GM12891 (cell line): ENCODE results near the gene SMAD6.

ENCODE experiments used
- DNase-seq: peaks from one replicate; pipeline ENCODE4 v3.0.0; 2011; ENCODE audit warnings: low spot score; ENCODE audit not compliant: insufficient read length
- FAIRE-seq: peaks from 2 replicates; lab custom pipeline; 2011; peaks lifted over from hg19 to GRCh38; lab: Jason Lieb, UNC
- PAX5 ChIP-seq: IDR thresholded peaks from 2 replicates; pipeline ENCODE4 v1.6.1; 2011; ENCODE audit warnings: low read length, moderate library complexity, mild to moderate bottlenecking; ENCODE audit not compliant: insufficient read depth, severe bottlenecking
- POLR2A ChIP-seq: IDR thresholded peaks from 2 replicates; pipeline ENCODE4 v1.6.1; 2011; ENCODE audit warnings: low read depth, low read length, control low read depth
- POLR2AphosphoS5 ChIP-seq: IDR thresholded peaks from 2 replicates; pipeline ENCODE4 v1.6.1; 2011; ENCODE audit warnings: low read depth, low read length, control low read depth
- POU2F2 ChIP-seq: IDR thresholded peaks from 2 replicates; pipeline ENCODE4 v1.6.1; 2011; ENCODE audit warnings: low read depth, mild to moderate bottlenecking, control low read depth, low read length, moderate library complexity
- SPI1 ChIP-seq: IDR thresholded peaks from 2 replicates; pipeline ENCODE4 v1.6.1; 2011; ENCODE audit warnings: low read depth, low read length, control low read depth
- TAF1 ChIP-seq: IDR thresholded peaks from 2 replicates; pipeline ENCODE4 v1.6.1; 2011; ENCODE audit warnings: low read depth, low read length, control low read depth

SMAD6 gene

GRCh38 chr15:66659384-66659783 lies 42.7 kb upstream of the SMAD6 start:
- TF ChIP-seq POLR2A: no peak
- FAIRE-seq: no peak
- DNase-seq: no peak

- no peak for FAIRE-seq
- TF ChIP-seq POLR2A: no peak
- no peak for TF ChIP-seq POU2F2
- no peak for TF ChIP-seq PAX5
- no peak for TF ChIP-seq POLR2AphosphoS5
- no peak for TF ChIP-seq SPI1
- no peak for TF ChIP-seq TAF1
- DNase-seq: no peak
Measured at GRCh38 chr15:66661432-66662096, 40.5 kb upstream of the SMAD6 start.

- DNase-seq (no peak), FAIRE-seq (no peak)
- TF ChIP-seq TAF1 (no peak), PAX5 (no peak), POLR2AphosphoS5 (no peak), POU2F2 (no peak), POLR2A (no peak), SPI1 (no peak)
Measured at GRCh38 chr15:66662522-66662921, 39.5 kb upstream of the SMAD6 start.

- DNase-seq (no peak), FAIRE-seq (no peak)
Measured at GRCh38 chr15:66663664-66664063, 38.4 kb upstream of the SMAD6 start.

GRCh38 chr15:66670175-66670574 lies 31.9 kb upstream of the SMAD6 start:
- TF ChIP-seq TAF1: no peak
- no peak for TF ChIP-seq POU2F2
- TF ChIP-seq POLR2A: no peak
- no peak for TF ChIP-seq PAX5
- TF ChIP-seq SPI1: no peak
- TF ChIP-seq POLR2AphosphoS5: no peak
- no peak for DNase-seq
- no peak for FAIRE-seq

More at GRCh38 chr15:66663664-66664063, 38.4 kb upstream of the SMAD6 start:
- TF ChIP-seq POLR2A (no peak), SPI1 (no peak), POU2F2 (no peak), POLR2AphosphoS5 (no peak), TAF1 (no peak), PAX5 (no peak)

GRCh38 chr15:66670762-66671580 lies 31.1 kb upstream of the SMAD6 start:
- DNase-seq: no peak
- no peak for TF ChIP-seq TAF1
- TF ChIP-seq POLR2AphosphoS5: no peak
- no peak for TF ChIP-seq POU2F2
- TF ChIP-seq POLR2A: no peak
- no peak for TF ChIP-seq PAX5
- TF ChIP-seq SPI1: no peak
- FAIRE-seq: no peak

GRCh38 chr15:66672867-66673266 lies 29.2 kb upstream of the SMAD6 start:
- DNase-seq: no peak
- no peak for TF ChIP-seq POLR2A
- TF ChIP-seq PAX5: no peak
- no peak for TF ChIP-seq TAF1
- no peak for TF ChIP-seq POU2F2
- no peak for TF ChIP-seq SPI1
- TF ChIP-seq POLR2AphosphoS5: no peak
- FAIRE-seq: no peak

- TF ChIP-seq SPI1 (no peak), PAX5 (no peak), POLR2AphosphoS5 (no peak), POLR2A (no peak), TAF1 (no peak), POU2F2 (no peak)
- FAIRE-seq (no peak), DNase-seq (no peak)
Measured at GRCh38 chr15:66673410-66674322, 28.4 kb upstream of the SMAD6 start.

- FAIRE-seq: no peak
- no peak for DNase-seq
- no peak for TF ChIP-seq PAX5
- no peak for TF ChIP-seq SPI1
- no peak for TF ChIP-seq TAF1
- TF ChIP-seq POLR2AphosphoS5: no peak
- TF ChIP-seq POLR2A: no peak
- TF ChIP-seq POU2F2: no peak
Measured at GRCh38 chr15:66674756-66675155, 27.3 kb upstream of the SMAD6 start.
